HEK293 (cell line): ENCODE results near the gene ARHGAP1.
"Not testable (repeated sequence)": the region's sequence is repeated elsewhere in the genome, so short reads cannot be mapped to it uniquely, and the experiment has no call there.

ENCODE experiments used
- CTCF ChIA-PET: fragments of 350-600 bp; formaldehyde crosslinking; extraction: SDS; loops from one replicate; lab custom pipeline; 2021; ENCODE audit warnings: antibody characterized with exemption; lab: Yijun Ruan, JAX
- POLR2A ChIA-PET: fragments of 300-600 bp; formaldehyde crosslinking; extraction: SDS; loops from one replicate; lab custom pipeline; 2020; ENCODE audit warnings: antibody characterized with exemption, inconsistent platforms; lab: Yijun Ruan, JAX
- H3K27ac ChIP-seq: fragments of 200-500 bp; sonication (Bioruptor generic); 2 replicates; pipeline ENCODE4 v1.5.1; 2014; ENCODE audit warnings: low read depth, low read length, control low read depth, inconsistent platforms; ENCODE audit errors: extremely low read depth
- H3K36me3 ChIP-seq, 2 experiments: fragments of 200-500 bp in 1 of 2; sonication (Bioruptor generic) in 1 of 2; 1 replicate in 1 of 2; 2 replicates in 1 of 2; pipeline ENCODE4 v1.5.1; 2014 to 2017; ENCODE audit warnings: inconsistent platforms in 2 of 2, low read length in 2 of 2; ENCODE audit not compliant: control insufficient read depth in 2 of 2, insufficient read depth in 1 of 2
- H3K4me1 ChIP-seq: fragments of 200-500 bp; sonication (Bioruptor generic); 2 replicates; pipeline ENCODE4 v1.5.1; 2014; ENCODE audit warnings: mild to moderate bottlenecking, low read length, inconsistent platforms; ENCODE audit not compliant: control insufficient read depth, insufficient read depth
- H3K4me3 ChIP-seq: 2 replicates; pipeline ENCODE4 v1.5.1; 2011; ENCODE audit warnings: low read depth, mild to moderate bottlenecking, control low read depth, low read length, moderate library complexity
- H3K9me3 ChIP-seq: fragments of 200-500 bp; sonication (Bioruptor generic); 2 replicates; pipeline ENCODE4 v1.5.1; 2014; ENCODE audit warnings: low read depth, low read length, inconsistent platforms; ENCODE audit not compliant: control insufficient read depth, insufficient read depth
- GLIS1 ChIP-seq: fragments of 450-650 bp; formaldehyde crosslinking; IDR thresholded peaks from 2 replicates; pipeline ENCODE4 v1.5.1; 2016; ENCODE audit warnings: missing biosample characterization, missing genetic modification characterization
- SETDB1 ChIP-seq: IDR thresholded peaks from one replicate; pipeline ENCODE4 v1.6.1; 2017; ENCODE audit warnings: mild to moderate bottlenecking, low read length, moderate library complexity, mixed read lengths; ENCODE audit not compliant: insufficient read length
- TRIM28 ChIP-seq: IDR thresholded peaks from 2 replicates; pipeline ENCODE4 v1.6.1; 2011; ENCODE audit warnings: low read length, control low read depth, borderline replicate concordance
- ZEB2 ChIP-seq: fragments of 450-650 bp; formaldehyde crosslinking; IDR thresholded peaks from 2 replicates; pipeline ENCODE4 v1.5.1; 2016; ENCODE audit warnings: missing biosample characterization, missing genetic modification characterization
- ZNF138 ChIP-seq: fragments of 450-650 bp; formaldehyde crosslinking; IDR thresholded peaks from 2 replicates; pipeline ENCODE4 v1.5.1; 2016; ENCODE audit warnings: missing biosample characterization, missing genetic modification characterization, borderline replicate concordance
- ZNF157 ChIP-seq: fragments of 450-650 bp; formaldehyde crosslinking; IDR thresholded peaks from 2 replicates; pipeline ENCODE4 v1.5.1; 2016; ENCODE audit warnings: missing biosample characterization, missing genetic modification characterization
- ZNF214 ChIP-seq: fragments of 450-650 bp; formaldehyde crosslinking; IDR thresholded peaks from 2 replicates; pipeline ENCODE4 v1.5.1; 2017; ENCODE audit warnings: missing biosample characterization, mild to moderate bottlenecking, missing genetic modification characterization, borderline replicate concordance
- ZNF221 ChIP-seq: fragments of 450-650 bp; formaldehyde crosslinking; IDR thresholded peaks from 2 replicates; pipeline ENCODE4 v1.5.1; 2017; ENCODE audit warnings: missing biosample characterization, missing genetic modification characterization, borderline replicate concordance
- ZNF335 ChIP-seq: fragments of 450-650 bp; formaldehyde crosslinking; conservative IDR thresholded peaks from 2 replicates; pipeline ENCODE4 v1.5.1; 2016; ENCODE audit warnings: missing biosample characterization, missing genetic modification characterization
- ZNF404 ChIP-seq: fragments of 450-650 bp; formaldehyde crosslinking; IDR thresholded peaks from 2 replicates; pipeline ENCODE4 v1.5.1; 2017; ENCODE audit warnings: missing biosample characterization, missing genetic modification characterization
- ZNF596 ChIP-seq: fragments of 450-650 bp; IDR thresholded peaks from 2 replicates; pipeline ENCODE4 v1.5.0; 2018; ENCODE audit warnings: missing biosample characterization, mild to moderate bottlenecking, missing genetic modification characterization, moderate library complexity
- ZNF645 ChIP-seq: fragments of 450-650 bp; formaldehyde crosslinking; IDR thresholded peaks from 2 replicates; pipeline ENCODE4; 2016; ENCODE audit warnings: missing biosample characterization, missing genetic modification characterization
- ZNF747 ChIP-seq: fragments of 450-650 bp; formaldehyde crosslinking; IDR thresholded peaks from 2 replicates; pipeline ENCODE4 v1.5.1; 2016; ENCODE audit warnings: missing biosample characterization, missing genetic modification characterization
- TF ChIP-seq, protein P1 (sequence below): fragments of 450-650 bp; formaldehyde crosslinking; IDR thresholded peaks from 2 replicates; pipeline ENCODE4 v1.5.1; 2016; ENCODE audit warnings: missing biosample characterization, missing genetic modification characterization
- TF ChIP-seq, protein P2 (sequence below): fragments of 450-650 bp; formaldehyde crosslinking; IDR thresholded peaks from 2 replicates; pipeline ENCODE4 v1.5.1; 2017; ENCODE audit warnings: missing biosample characterization, missing genetic modification characterization
- TF ChIP-seq, protein P3 (sequence below): fragments of 450-650 bp; formaldehyde crosslinking; IDR thresholded peaks from 2 replicates; pipeline ENCODE4 v1.5.1; 2016; ENCODE audit warnings: missing biosample characterization, missing genetic modification characterization
- TF ChIP-seq, protein P4 (sequence below): fragments of 450-650 bp; formaldehyde crosslinking; IDR thresholded peaks from 2 replicates; pipeline ENCODE4 v1.5.1; 2016; ENCODE audit warnings: missing biosample characterization, missing genetic modification characterization

ARHGAP1 gene

GRCh38 chr11:46718155-46719019, 18.0 kb upstream of the ARHGAP1 start:
- no peaks in the 10 kb centered on the region for H3K4me1 ChIP-seq
- H3K4me3 ChIP-seq: no peak overlapping the region
- H3K36me3 ChIP-seq: no peaks in the 10 kb centered on the region
- ChIA-PET CTCF (interaction anchor here (0.6 kb wide), 1 partner anchor 15 kb away, joined by 3 read pairs; no protein-coding TSS in a partner anchor), POLR2A (interaction anchor here (0.7 kb wide), 1 partner anchor 467 kb away, joined by 3 read pairs; no protein-coding TSS in a partner anchor)
- H3K9me3 ChIP-seq: no peaks in the 10 kb centered on the region
- TF ChIP-seq ZNF404 (no peak), ZNF747 (no peak), ZNF157 (tag by site-specific recombination) (no peak), ZNF221 (tag by site-specific recombination) (no peak), TRIM28 (no peak), ZNF596 (tag by site-specific recombination) (no peak), ZNF645 (tag by site-specific recombination) (no peak), GLIS1 (tag by site-specific recombination) (no peak), ZEB2 (no peak)
- TF ChIP-seq, protein P1, sequence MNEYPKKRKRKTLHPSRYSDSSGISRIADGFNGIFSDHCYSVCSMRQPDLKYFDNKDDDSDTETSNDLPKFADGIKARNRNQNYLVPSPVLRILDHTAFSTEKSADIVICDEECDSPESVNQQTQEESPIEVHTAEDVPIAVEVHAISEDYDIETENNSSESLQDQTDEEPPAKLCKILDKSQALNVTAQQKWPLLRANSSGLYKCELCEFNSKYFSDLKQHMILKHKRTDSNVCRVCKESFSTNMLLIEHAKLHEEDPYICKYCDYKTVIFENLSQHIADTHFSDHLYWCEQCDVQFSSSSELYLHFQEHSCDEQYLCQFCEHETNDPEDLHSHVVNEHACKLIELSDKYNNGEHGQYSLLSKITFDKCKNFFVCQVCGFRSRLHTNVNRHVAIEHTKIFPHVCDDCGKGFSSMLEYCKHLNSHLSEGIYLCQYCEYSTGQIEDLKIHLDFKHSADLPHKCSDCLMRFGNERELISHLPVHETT (tag by site-specific recombination): no peak
- H3K27ac ChIP-seq: no peak overlapping the region

DNA sequence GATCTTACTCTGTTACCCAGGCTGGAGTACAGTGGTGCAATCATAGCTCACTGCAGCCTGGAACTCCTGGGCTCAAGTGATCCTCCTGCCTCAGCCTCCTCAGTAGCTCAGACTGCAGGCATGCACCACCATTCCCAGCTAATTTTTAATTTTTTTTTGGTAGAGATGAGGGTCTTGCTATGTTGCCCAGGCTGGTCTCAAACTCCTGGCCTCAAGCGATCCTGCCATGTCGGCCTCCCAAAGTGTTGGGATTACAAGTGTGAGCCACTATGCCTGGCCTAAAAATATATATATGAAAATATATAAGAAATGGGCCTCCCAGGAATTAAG, 17.4 kb upstream of the ARHGAP1 start:
- CTCF ChIA-PET: not testable (repeated sequence)

GRCh38 chr11:46712874-46713576, 12.6 kb upstream of the ARHGAP1 start:
- Histone ChIP-seq H3K4me1 (no peaks in the 10 kb centered on the region), H3K36me3 (no peaks in the 10 kb centered on the region), H3K27ac (no peak overlapping the region), H3K4me3 (no peak overlapping the region), H3K9me3 (no peaks in the 10 kb centered on the region)
- TF ChIP-seq ZNF335 (tag by site-specific recombination): no peak
- POLR2A ChIA-PET: interaction anchor here (1.4 kb wide), 1 partner anchor 12 kb away, joined by 6 read pairs; the partner anchor contains the start of genes ARHGAP1 and ZNF408
- CTCF ChIA-PET: interaction anchor here (0.7 to 1.6 kb wide), 3 partner anchors 43 to 1885 kb away, joined by 4 to 8 read pairs (median 6); no protein-coding TSS in a partner anchor

More for the DNA sequence above, 17.4 kb upstream of the ARHGAP1 start:
- not testable (repeated sequence) for H3K4me3 ChIP-seq, H3K36me3 ChIP-seq, H3K4me1 ChIP-seq, H3K9me3 ChIP-seq, H3K27ac ChIP-seq
- POLR2A ChIA-PET: interaction anchor here (0.7 kb wide), 1 partner anchor 468 kb away, joined by 3 read pairs; no protein-coding TSS in a partner anchor

DNA sequence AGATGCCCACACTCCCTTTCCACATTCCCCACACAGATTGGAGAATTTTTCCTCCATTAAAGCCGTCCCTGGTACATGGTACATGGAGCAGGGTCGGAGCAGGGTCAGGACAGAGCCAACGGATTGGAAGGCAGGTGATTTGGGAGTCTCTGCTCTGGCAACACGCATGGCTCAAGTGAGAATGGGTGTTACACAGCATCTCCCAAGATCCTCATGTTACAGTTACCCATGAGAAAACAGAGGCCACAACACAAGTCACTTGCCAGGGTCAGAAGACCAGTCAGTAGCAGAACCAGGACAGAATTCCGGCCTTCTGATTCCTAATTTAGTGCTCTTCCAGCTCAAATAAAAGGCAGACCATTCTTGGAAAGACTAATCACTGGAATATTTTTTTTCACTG, 10.9 kb upstream of the ARHGAP1 start:
- Histone ChIP-seq H3K36me3 (peaks cover 0 to 15% of the 10 kb centered on the region in 2 experiments; a peak in 1 of 3 replicates), H3K27ac (no peak overlapping the region), H3K4me3 (no peak overlapping the region), H3K4me1 (no peaks in the 10 kb centered on the region), H3K9me3 (no peaks in the 10 kb centered on the region)
- CTCF ChIA-PET: interaction anchor here (0.6 kb wide), 1 partner anchor 1042 kb away, joined by 4 read pairs; no protein-coding TSS in a partner anchor
- POLR2A ChIA-PET: no interaction called here
- TF ChIP-seq, protein P2, sequence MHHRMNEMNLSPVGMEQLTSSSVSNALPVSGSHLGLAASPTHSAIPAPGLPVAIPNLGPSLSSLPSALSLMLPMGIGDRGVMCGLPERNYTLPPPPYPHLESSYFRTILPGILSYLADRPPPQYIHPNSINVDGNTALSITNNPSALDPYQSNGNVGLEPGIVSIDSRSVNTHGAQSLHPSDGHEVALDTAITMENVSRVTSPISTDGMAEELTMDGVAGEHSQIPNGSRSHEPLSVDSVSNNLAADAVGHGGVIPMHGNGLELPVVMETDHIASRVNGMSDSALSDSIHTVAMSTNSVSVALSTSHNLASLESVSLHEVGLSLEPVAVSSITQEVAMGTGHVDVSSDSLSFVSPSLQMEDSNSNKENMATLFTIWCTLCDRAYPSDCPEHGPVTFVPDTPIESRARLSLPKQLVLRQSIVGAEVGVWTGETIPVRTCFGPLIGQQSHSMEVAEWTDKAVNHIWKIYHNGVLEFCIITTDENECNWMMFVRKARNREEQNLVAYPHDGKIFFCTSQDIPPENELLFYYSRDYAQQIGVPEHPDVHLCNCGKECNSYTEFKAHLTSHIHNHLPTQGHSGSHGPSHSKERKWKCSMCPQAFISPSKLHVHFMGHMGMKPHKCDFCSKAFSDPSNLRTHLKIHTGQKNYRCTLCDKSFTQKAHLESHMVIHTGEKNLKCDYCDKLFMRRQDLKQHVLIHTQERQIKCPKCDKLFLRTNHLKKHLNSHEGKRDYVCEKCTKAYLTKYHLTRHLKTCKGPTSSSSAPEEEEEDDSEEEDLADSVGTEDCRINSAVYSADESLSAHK: no peak
- TF ChIP-seq ZNF214 (no peak), SETDB1 (no peak), ZNF138 (tag by site-specific recombination) (no peak)
- TF ChIP-seq, protein P3, sequence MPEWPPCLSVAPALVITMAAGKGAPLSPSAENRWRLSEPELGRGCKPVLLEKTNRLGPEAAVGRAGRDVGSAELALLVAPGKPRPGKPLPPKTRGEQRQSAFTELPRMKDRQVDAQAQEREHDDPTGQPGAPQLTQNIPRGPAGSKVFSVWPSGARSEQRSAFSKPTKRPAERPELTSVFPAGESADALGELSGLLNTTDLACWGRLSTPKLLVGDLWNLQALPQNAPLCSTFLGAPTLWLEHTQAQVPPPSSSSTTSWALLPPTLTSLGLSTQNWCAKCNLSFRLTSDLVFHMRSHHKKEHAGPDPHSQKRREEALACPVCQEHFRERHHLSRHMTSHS (tag by site-specific recombination): no peak
- TF ChIP-seq, protein P1 (tag by site-specific recombination): no peak
- TF ChIP-seq, protein P4, sequence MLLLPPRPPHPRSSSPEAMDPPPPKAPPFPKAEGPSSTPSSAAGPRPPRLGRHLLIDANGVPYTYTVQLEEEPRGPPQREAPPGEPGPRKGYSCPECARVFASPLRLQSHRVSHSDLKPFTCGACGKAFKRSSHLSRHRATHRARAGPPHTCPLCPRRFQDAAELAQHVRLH (tag by site-specific recombination): no peak
